AG04449 (cell line): ENCODE data around the gene CTSZ.
"Not testable (repeated sequence)": the region's sequence is repeated elsewhere in the genome, so short reads cannot be mapped to it uniquely, and the experiment has no call there.

ENCODE experiments used
- CTCF ChIA-PET: fragments of 350-600 bp; formaldehyde crosslinking; extraction: SDS; loops from one replicate; lab custom pipeline; 2021; ENCODE audit warnings: antibody characterized with exemption; lab: Yijun Ruan, JAX
- POLR2A ChIA-PET: fragments of 400-600, 350-600 bp; formaldehyde crosslinking; extraction: SDS; loops from one replicate; lab custom pipeline; 2020; ENCODE audit warnings: antibody characterized with exemption, inconsistent platforms; lab: Yijun Ruan, JAX
- DNase-seq: peaks from one replicate; pipeline ENCODE4 v3.0.0-alpha.2; 2010; ENCODE audit warnings: low read depth, low spot score
- H3K4me3 ChIP-seq: 2 replicates; pipeline ENCODE4 v1.5.1; 2011; ENCODE audit warnings: low read depth, mild to moderate bottlenecking, control low read depth, low read length
- CTCF ChIP-seq: IDR thresholded peaks from one replicate; pipeline ENCODE4 v1.5.1; 2011; ENCODE audit warnings: mild to moderate bottlenecking, moderate library complexity, low read length, control low read depth, inconsistent platforms; ENCODE audit not compliant: insufficient read depth; ENCODE audit errors: missing control alignments

Gene CTSZ

DNA sequence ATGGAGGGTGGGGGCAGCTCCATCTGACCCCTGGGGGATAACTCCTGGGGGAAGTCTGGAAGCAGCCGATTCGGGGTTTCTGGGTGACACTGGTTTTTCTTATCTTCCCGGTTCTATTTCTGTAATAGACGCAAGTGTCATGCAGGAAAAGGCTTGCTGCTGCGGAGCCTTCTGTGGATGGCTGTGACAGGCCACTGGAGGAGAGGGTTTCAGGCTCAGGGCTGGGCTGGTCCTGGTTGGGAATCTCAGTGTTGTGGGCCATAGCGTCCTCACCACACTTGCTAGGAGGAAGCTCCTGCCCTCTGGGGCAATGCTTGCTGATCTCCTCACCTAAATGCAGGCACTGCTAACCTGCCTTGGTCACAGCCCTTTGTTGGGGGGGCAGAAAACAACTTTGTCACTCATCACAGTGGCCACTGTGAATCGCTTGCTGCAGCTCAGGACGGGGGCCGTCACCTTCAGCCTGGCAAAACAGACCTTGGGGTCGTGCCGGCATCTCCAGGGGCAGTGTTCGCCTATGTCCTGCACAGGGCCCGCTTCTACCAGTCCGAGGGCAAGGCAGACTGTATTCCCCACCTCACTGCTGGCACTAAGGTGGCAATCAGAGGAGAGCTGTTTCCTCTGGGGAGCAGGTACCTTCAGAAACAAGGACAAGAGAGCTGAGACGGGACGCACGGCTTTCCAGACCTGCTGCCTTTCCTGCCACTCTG lies 7.8 kb upstream of the CTSZ start:
- POLR2A ChIA-PET, result interaction anchor here (0.9 to 2.0 kb wide), 2 partner anchors 17 kb away, joined by 4 to 10 read pairs; partner anchors contain the start of gene ATP5F1E
- CTCF ChIA-PET, result interaction anchor here (3.2 kb wide), 1 partner anchor 13 kb away, joined by 8 read pairs; no protein-coding TSS in a partner anchor
- TF ChIP-seq CTCF, result no peak
- DNase-seq, result no peak
- H3K4me3 ChIP-seq, result no peak overlapping the region

GRCh38 chr20:59013959-59014608 lies 7.0 kb upstream of the CTSZ start:
- CTCF ChIA-PET, result interaction anchor here (3.2 kb wide), 1 partner anchor 14 kb away, joined by 8 read pairs; no protein-coding TSS in a partner anchor
- H3K4me3 ChIP-seq, result no peak overlapping the region
- POLR2A ChIA-PET, result interaction anchor here (2.0 kb wide), 1 partner anchor 18 kb away, joined by 10 read pairs; the partner anchor contains the start of gene ATP5F1E
- no peak for TF ChIP-seq CTCF
- no peak for DNase-seq

DNA sequence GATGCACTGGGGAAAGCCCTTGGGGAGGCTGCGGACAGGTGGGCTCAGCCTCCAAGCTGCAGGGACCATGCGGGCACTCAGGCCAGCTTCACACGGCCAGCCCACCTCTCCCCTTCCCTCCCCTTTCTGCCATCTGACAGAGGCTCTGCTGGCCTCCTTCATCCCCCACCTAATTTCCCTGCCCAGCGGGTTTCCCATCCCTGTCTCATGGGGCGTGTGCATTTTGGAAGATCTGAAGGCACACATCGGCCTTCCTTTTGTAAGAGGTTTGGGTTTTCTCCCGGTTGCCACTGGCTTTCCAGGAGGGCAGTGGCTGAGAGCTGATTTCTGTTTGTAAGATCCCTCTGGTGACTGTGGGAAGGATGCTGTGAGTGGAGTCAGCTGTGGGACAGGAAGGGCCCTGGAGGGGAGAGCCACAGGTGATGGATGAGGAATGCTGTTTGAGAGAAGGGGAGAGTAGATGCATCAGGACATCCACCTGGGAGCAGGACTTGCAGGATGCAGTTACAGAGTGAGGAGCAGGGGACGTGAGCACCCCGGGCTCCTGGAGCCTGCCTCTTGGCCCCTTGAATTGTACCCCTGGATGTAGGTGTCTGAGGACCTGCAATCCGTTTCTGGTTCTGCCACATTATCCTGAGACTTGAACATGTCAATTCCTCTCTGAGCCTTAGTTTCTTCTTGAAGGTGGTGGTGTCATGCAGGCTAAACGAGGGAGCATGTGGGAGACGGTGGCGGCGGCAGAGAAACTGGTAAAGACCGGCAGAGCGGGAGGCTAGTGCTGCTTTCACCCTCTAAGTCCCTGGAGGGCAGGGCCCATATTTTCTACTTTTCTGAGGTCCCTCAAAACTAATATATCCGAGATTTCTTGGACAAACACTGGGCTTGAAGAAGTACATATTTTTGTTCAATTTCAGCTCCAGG lies 6.2 kb upstream of the CTSZ start:
- no peak for TF ChIP-seq CTCF
- ChIA-PET CTCF (no interaction called here), POLR2A (interaction anchor here (0.5 to 2.0 kb wide), 2 partner anchors 17 to 19 kb away, joined by 3 to 10 read pairs; partner anchors contain the start of gene ATP5F1E)
- no peak overlapping the region for H3K4me3 ChIP-seq
- no peak for DNase-seq

GRCh38 chr20:59011874-59012157 lies 4.8 kb upstream of the CTSZ start:
- CTCF ChIA-PET, result interaction anchor here (1.0 kb wide), 1 partner anchor 145 kb away, joined by 4 read pairs; no protein-coding TSS in a partner anchor
- POLR2A ChIA-PET, DNase-seq, H3K4me3 ChIP-seq: not testable (repeated sequence)

DNA sequence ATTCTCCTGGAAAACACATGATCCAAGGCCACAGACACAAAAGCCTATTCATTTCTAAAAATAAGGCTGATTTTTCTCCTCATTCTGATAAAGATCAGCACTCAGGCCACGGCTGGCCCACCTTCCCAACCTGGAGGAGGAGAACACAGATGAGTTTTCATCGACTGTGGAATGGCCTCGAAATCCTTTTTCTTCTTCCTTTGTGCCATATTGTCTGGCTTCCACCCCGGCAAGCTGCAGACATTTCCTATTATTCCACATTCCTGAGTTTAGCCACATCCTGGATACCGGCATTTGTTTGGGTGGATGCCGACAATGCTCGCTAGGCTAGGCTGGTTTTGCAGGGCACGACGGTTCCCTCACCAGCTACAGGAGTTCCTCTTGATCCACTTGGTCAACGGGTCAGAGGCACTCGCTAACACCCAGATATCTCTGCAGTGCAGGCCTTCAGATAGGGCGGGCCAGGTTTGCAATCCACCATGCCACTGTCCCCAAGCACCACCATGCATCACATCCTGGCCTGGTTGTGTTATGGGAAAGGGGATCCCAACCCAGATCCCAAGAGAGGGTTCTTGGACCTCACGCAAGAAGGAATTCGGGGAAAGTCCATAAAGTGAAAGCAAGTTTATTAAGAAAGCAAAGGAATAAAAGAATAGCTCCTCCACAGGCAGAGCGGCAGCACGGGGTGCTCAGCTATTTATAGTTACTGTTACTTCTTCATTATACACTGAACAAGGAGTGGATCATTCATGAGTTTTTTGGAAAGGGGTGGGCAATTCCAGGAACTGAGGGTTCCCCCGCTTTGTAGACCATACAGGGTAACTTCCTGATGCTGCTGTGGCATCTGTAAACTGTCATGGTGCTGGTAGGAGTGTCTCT lies 4.2 kb upstream of the CTSZ start:
- peak; percentile 65 for DNase-seq
- TF ChIP-seq CTCF, result no peak
- H3K4me3 ChIP-seq, result no peak overlapping the region
- POLR2A ChIA-PET, result interaction anchor here (0.9 to 1.8 kb wide), 3 partner anchors 19 to 122 kb away, joined by 3 to 6 read pairs (median 4); partner anchors contain the start of gene ATP5F1E
- CTCF ChIA-PET, result interaction anchor here (1.0 to 1.4 kb wide), 2 partner anchors 11 to 144 kb away, joined by 3 to 4 read pairs; no protein-coding TSS in a partner anchor
